IgD-negative memory B cell (primary cell): Measurements from ENCODE around the gene CFAP74. TPM values are rescaled to one million over a fixed set of nuclear protein-coding genes. Genes with fewer than 3 reads are reported as not detected.

Source experiments
- H3K27ac Mint-ChIP-seq, 3 donors: one replicate each; pipeline ENCODE4 v1.8.0; 2020 to 2022; ENCODE audit warnings: mild to moderate bottlenecking in 3 of 3, mixed read lengths in 3 of 3, moderate library complexity in 1 of 3
- H3K27me3 Mint-ChIP-seq: one replicate; pipeline ENCODE4 v1.8.0; 2021; ENCODE audit warnings: mixed read lengths
- H3K36me3 Mint-ChIP-seq: one replicate; pipeline ENCODE4 v1.8.0; 2020; ENCODE audit warnings: mild to moderate bottlenecking, mixed read lengths
- H3K4me1 Mint-ChIP-seq, 3 donors: one replicate each; pipeline ENCODE4 v1.8.0; 2020 to 2022; ENCODE audit warnings: mixed read lengths in 3 of 3, mild to moderate bottlenecking in 1 of 3
- H3K4me3 Mint-ChIP-seq, 4 donors: one replicate each; pipeline ENCODE4 v1.8.0; 2020 to 2022; ENCODE audit warnings: mild to moderate bottlenecking in 4 of 4, mixed read lengths in 4 of 4, moderate library complexity in 3 of 4
- H3K9me3 Mint-ChIP-seq, 3 donors: one replicate each; pipeline ENCODE4 v1.8.0; 2020 to 2021; ENCODE audit warnings: mixed read lengths in 3 of 3, mild to moderate bottlenecking in 1 of 3
- polyA plus RNA-seq: library from polyadenylated mRNA; unstranded; fragments of 300-500 nt; fragmentation: Illumina TruSeq; gene quantifications from one replicate; pipeline ENCODE4 v1.2.3, GENCODE V29; 2021

CFAP74 gene
- polyA plus RNA-seq, 1 donor from 2014 or later = not detected

DNA sequence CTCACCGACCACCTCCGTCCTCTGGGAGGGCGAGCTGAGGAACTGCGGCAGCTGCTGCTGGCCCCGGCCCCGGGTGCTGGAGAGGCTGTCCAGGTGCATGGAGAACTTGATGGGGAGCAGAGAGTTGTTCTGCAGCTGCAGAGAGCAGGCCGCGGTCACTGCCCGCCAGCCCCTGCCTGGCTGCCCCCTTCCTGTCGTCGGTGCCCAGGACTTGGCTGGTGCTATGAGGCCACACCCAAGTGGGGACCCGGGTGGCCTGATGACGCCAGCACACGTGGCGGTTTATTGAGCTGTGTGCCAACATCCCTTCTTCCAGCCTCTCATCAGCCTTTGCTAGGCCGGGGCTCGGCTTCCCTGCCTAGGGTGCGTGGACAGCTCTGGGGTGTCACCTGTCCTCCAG is 79.2 kb downstream of the CFAP74 start:
- Mint-ChIP-seq H3K27ac (no peak overlapping the region), H3K36me3 (no peaks in the 10 kb centered on the region), H3K4me3 (no peak overlapping the region), H3K9me3 (no peaks in the 10 kb centered on the region), H3K4me1 (no peaks in the 10 kb centered on the region), H3K27me3 (peaks cover 2% of the 10 kb centered on the region)

DNA sequence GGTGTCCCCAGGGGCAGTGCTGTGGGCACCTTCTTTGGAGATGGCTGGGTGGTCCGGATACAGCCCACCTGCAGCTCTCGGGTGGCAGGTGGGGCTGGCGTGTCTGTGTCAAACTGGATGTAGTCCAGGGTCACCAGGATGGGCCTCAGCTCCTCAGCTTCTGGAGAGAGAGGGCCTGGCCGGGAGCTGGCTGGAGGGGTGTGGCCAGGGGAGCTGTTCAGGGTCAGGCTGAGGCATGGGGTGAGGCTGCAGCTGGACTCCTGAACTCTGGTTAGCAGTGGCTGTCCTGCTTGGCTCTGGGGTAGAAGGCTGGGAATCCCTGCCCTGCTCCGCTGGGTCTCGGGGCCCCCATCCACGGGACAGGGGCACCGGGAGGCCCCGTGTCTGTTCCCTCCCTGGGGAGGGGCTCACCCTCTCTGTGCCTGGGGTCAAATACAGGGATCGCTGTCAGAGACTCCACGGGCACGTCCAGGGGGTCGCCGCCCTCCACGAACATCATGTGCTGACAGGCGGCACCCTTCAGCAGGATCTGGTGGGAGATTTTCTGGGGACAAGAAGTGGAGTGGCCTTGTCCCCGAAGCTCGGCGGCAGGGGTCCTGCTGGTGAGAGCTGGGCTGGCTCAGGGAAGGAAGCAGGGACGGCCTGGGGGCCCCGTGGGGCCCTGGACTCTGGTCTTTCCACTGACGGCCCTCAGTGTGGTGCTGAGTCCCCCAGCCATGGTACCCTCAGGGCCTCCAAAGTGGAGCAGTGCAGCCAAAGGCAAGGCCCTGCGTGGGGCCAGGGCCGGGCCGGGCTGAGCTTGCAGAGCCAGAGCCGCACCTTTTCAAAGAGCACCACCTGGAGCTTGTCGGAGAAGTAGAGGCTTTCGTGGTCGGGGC is 80.4 kb downstream of the CFAP74 start:
- Mint-ChIP-seq H3K36me3 (no peaks in the 10 kb centered on the region), H3K9me3 (no peaks in the 10 kb centered on the region), H3K27ac (no peak overlapping the region), H3K4me1 (no peaks in the 10 kb centered on the region), H3K4me3 (no peak overlapping the region), H3K27me3 (peaks cover 2% of the 10 kb centered on the region)

DNA sequence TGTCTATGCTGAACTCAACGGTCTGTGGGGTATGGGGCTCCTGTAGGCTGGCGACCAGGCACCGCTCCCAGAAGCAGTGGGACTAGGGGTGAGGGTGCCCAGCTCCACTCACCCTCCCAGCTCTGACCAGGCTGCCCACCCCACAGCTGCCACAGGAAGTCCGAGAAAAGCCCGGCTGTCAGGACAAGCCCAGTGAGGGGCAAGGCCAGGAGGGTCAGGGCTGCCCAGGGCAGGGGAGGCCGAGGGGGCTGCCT is 81.0 kb downstream of the CFAP74 start:
- no peaks in the 10 kb centered on the region for H3K4me1 Mint-ChIP-seq
- H3K27ac Mint-ChIP-seq = no peak overlapping the region
- no peaks in the 10 kb centered on the region for H3K36me3 Mint-ChIP-seq
- no peak overlapping the region for H3K4me3 Mint-ChIP-seq
- no peaks in the 10 kb centered on the region for H3K9me3 Mint-ChIP-seq
- H3K27me3 Mint-ChIP-seq = peaks cover 2% of the 10 kb centered on the region

DNA sequence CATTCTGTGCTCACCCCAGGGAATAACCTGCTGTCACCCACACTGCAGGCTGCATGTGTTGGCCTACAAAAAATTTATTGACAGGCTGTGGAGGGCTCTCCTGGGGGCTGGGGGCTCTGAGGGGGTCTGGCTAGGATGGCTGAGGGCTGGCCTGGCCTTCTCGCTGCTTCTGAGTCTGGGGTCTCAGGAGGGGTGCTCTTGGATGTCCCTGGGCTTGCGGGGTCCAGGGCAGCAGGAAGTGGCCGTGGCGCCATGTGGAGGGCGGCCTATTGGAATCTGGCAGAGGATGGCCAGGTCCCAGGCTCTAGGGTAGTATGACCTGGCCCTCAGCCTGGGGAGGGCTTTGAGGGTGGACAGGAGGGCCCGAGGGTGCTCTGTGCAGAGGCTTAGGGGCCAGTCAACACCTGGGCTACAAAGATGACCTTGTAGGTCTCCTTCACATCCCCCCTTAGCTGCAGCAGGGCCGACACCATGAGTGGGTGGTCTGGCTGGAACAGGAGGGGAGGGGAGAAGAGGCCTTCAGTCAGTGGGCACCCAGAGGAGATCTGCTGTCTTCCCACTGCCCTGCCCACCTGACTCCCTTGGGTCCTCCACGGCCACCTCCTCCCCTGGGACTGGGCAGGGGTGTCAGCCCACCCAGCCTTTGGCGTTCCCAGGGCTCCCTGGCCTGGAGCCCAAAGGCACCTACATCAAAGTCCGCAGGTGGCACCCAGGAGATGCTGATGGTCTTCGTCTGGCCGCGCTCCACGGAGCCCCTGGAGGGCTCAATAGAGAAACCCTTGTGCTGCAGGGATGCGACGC is 81.5 kb downstream of the CFAP74 start:
- Mint-ChIP-seq H3K9me3 (no peaks in the 10 kb centered on the region), H3K36me3 (no peaks in the 10 kb centered on the region), H3K27ac (no peak overlapping the region), H3K4me3 (no peak overlapping the region), H3K4me1 (no peaks in the 10 kb centered on the region), H3K27me3 (peaks cover 2% of the 10 kb centered on the region)

DNA sequence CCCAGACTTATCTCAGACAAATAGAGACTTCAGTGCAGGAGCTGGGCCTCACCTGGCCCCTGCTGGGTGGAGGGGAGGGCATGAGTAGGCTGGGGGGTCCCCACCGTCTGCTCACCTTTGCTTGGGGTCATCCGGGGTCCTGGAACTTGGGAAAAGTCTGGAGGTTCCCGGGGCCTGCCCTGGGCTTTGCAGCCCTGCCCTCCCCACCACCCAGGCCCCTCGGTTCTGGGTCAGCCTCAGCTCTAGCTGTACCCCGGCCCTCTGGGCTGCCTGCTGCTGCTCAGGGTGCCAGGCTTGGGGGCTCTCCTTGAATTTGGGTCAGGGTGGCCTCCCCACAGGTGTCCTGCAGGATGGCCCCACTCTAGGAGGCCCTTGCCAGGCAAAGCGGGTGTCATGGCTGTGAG is 82.1 kb downstream of the CFAP74 start:
- Mint-ChIP-seq H3K36me3 (no peaks in the 10 kb centered on the region), H3K27me3 (peaks cover 2% of the 10 kb centered on the region), H3K4me3 (no peak overlapping the region), H3K27ac (no peak overlapping the region), H3K9me3 (no peaks in the 10 kb centered on the region), H3K4me1 (no peaks in the 10 kb centered on the region)

DNA sequence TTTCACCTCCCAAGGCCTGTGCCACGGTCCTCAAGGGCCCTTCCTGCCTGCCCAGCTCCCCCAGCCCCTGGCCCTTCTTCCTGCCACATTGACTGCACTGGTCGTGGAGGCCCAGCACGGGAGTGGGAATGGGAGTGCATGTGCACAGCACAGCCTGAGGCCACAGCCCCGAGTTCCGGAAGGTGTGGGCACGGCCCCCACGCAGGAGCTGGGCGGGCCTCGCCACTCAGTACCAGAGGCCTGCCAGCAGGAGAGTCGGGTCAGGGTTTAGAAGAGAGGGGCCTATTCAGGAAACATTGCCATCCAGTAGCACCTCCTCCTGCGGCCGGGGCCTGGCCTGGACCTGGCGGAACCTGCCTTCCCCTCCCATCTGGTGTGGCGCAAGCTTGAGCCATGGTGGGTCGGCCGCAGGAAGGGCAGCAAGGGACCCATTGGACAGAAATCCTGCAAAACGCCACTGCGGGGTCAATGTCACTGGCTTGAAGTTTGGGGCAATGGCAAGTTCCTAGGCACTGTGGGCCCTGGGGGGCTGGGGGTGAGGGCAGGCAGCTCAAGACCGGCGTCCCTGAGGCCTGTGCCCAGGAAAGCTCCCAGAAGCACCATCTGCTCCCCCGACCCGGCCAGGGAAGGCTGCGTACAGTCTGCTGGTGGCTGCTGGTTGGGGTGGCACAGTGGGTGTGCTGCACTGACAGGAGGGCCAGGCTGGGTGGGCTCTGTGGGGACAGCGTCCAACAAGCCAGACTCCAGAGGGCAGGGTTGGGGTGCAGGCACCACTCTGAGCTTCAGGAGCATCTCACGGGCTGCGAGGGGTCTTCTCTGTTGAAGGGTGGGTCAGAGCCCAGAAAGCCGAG is 82.8 kb downstream of the CFAP74 start:
- H3K9me3 Mint-ChIP-seq = no peaks in the 10 kb centered on the region
- H3K27ac Mint-ChIP-seq = peak overlapping the region in 2 of 3 donors; percentile 16 to 25
- no peaks in the 10 kb centered on the region for H3K36me3 Mint-ChIP-seq
- H3K4me3 Mint-ChIP-seq = no peak overlapping the region
- H3K27me3 Mint-ChIP-seq = no peaks in the 10 kb centered on the region
- H3K4me1 Mint-ChIP-seq = no peaks in the 10 kb centered on the region

DNA sequence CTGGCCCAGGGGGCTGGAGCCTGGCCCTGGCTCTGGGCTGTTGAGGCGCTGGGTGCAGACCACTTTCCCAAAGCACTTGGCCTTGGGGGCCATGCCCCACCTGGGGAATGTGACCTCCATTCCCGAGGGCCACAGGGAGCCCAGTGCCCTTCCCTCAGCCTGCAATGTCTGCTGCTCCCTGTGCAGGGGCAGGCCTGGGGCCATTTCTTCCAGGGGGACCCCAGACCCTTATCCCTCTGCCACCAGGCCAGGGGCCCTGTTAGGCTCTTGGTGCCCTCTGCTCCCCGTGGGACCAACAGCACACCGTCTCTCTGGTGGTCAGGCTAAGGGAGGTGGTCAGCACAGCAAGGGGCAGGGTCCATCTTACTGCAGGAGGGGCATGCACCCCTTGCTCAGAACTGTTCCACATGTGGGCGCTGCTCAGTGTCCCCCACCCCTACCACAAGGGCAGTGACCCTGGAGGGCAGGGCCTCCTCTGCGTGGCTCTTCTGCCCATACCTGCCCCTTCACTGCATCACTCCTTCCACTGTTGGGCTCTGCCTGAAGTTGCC is 83.5 kb downstream of the CFAP74 start:
- Mint-ChIP-seq H3K27ac (no peak overlapping the region), H3K9me3 (no peaks in the 10 kb centered on the region), H3K4me3 (peak overlapping the region in 2 of 4 donors; percentile 78 to 88), H3K36me3 (no peaks in the 10 kb centered on the region), H3K4me1 (no peaks in the 10 kb centered on the region), H3K27me3 (no peaks in the 10 kb centered on the region)

DNA sequence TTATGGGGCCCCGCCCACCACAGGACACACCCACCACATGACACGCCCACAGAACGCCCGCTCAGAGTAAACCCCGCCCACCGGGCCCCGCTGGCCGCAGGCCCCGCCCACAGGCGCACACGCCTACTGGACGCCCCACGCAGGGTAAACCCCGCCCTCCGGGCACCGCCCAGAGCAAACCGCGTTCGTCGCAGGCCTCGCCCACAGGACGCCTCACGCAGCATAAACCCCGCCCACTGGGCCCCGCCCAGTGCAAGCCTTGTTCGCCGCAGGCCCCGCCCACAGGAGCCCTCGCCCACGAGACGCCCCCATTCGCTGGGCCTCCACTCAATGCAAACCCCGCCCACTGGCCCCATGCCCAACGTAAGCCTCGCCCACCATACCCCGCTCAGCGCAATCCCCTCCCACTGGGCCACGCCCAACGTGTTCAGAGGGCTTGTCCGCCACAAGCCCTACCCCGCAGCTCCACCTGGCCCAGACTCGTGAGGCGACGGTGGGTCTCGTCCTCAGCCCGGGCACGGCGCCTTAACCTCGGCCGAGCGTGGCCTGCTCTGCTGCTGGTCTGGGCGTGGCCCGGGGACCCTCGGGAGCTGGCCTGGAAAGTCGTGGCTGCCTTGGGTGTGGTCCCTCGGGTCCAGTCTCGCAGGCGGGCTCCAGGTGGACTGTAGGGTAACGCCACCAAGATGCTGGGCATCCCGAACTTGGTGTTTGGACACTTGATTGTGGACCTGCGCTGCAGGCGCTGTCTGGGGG is 84.1 kb downstream of the CFAP74 start:
- Mint-ChIP-seq H3K9me3 (no peaks in the 10 kb centered on the region), H3K4me3 (peak overlapping the region; percentile 42 to 88 (median 82)), H3K27ac (peak overlapping the region in 2 of 3 donors; percentile 59 to 82)

DNA sequence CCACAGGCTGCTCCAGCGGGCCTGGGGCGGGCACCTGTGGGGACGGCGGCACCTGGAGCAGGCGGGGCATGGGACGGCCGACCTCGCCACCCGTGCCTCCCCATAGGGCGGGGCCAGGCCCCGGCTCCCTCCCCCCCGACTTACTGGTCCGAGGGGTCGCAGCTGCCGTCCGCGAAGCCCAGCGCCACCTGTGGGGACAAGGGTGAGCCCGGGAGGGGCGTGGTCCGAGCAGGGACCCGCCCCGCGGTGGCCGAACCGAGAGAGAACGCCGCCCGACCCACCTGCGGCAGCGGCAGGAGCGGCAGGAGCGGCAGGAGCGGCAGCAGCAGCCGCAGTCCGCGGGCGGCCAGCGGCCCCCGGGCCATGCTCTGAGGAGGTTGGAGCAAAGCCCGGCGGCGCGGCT is 84.7 kb downstream of the CFAP74 start, which contains the start of gene TMEM52:
TSS of gene TMEM52 (minus strand) at position 379 of the 403 bp plus-strand sequence. CDS start at position 365, 14 bp downstream.
- Mint-ChIP-seq H3K27me3 (no peaks in the 10 kb centered on the region), H3K4me3 (peak within 1 kb of the TSS; percentile 65 to 88 (median 82)), H3K4me1 (no peaks in the 10 kb centered on the region), H3K36me3 (no peaks in the 10 kb centered on the region), H3K9me3 (no peaks in the 10 kb centered on the region), H3K27ac (peak within 1 kb of the TSS in 2 of 3 donors; percentile 59 to 82)

More for the DNA sequence above, 84.1 kb downstream of the CFAP74 start:
- H3K36me3 Mint-ChIP-seq = no peaks in the 10 kb centered on the region
- H3K27me3 Mint-ChIP-seq = no peaks in the 10 kb centered on the region
- H3K4me1 Mint-ChIP-seq = no peaks in the 10 kb centered on the region

DNA sequence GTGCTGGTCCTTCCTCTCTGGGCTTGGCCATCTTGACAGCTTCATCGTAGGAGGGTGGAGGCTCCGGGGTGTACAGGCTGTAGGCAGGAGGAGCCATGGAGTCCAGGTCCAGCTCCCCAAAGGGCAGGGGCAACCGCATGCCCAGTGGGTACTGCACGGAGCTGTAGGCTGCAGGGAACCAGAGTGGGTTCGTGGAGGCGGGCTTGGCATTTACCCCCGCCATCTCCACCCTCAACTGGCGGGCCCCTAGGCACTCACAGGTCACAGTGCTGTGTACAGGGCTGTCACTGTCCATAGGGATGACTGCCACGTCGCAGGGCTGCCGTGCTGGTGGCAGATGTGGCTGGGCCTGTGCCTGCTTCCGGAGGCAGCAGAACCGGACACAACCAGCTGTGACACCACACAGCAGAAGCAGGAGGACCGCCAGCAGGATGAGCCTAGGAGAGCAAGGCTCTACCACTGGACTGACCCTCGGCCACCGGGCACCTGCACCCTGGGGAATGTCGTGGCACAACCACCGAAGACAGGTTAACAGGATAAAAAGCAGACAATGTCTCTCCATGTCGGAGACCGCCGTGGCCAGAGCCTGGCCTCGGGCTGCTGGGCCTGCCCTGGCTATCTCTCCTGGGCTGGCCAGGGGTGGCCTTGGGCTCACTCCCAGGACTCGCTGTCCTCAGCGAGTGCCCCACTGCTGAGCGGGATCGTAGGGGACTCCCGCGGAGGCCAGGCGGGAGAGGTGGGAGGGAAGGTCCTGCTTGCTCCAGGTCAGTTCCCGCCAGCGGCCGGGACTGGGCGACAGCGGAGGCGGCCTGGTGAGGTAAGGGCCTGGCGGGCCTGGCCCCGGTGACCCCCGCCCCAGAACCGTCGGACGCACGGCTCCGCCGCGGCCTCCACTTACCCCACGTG is 85.3 kb downstream of the CFAP74 start:
- no peaks in the 10 kb centered on the region for H3K27me3 Mint-ChIP-seq
- H3K4me1 Mint-ChIP-seq = no peaks in the 10 kb centered on the region
- peak overlapping the region in 3 of 4 donors; percentile 50 to 65 (median 65) for H3K4me3 Mint-ChIP-seq
- peaks cover 3% of the 10 kb centered on the region for H3K36me3 Mint-ChIP-seq
- no peaks in the 10 kb centered on the region for H3K9me3 Mint-ChIP-seq
- H3K27ac Mint-ChIP-seq = no peak overlapping the region

DNA sequence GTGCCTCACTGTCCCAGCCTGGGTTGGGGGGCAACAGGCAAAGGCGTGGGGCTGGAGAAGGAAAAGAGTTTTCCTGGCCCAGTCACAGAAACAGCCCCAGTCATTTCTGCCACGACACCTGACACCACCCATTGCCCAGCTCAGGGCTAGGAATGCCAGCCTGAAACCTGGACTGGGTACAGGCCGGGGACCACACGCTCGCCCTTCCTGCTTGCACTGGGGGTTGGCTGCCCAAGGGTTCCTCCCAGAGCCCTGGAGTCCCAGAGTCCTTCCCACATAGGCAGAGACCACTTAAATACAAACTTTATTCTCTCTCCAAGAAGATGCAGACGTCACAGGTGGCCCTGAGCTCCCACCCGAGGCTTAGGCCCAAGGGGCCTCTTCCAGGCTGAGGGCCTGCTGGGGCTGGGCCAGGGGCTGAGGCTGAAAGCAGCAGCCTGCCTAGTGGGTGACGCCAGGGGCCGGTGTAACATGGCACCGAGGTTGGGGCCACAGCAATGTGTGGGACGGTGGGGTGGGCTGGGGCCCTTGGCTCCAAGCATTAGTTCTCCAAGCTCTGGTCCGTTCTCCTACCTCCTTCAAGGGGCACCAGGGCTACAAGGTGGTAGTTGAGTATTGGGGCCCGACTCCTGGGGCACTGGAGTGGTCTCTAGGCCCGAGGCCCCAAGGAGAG is 86.1 kb downstream of the CFAP74 start:
- H3K4me3 Mint-ChIP-seq = peak overlapping the region in 3 of 4 donors; percentile 34 to 72 (median 65)
- no peak overlapping the region for H3K27ac Mint-ChIP-seq
- H3K9me3 Mint-ChIP-seq = no peaks in the 10 kb centered on the region
- peaks cover 0 to under 1% (median 0%) of the 10 kb centered on the region in 3 donors for H3K4me1 Mint-ChIP-seq
- peaks cover 3% of the 10 kb centered on the region for H3K36me3 Mint-ChIP-seq
- H3K27me3 Mint-ChIP-seq = no peaks in the 10 kb centered on the region

DNA sequence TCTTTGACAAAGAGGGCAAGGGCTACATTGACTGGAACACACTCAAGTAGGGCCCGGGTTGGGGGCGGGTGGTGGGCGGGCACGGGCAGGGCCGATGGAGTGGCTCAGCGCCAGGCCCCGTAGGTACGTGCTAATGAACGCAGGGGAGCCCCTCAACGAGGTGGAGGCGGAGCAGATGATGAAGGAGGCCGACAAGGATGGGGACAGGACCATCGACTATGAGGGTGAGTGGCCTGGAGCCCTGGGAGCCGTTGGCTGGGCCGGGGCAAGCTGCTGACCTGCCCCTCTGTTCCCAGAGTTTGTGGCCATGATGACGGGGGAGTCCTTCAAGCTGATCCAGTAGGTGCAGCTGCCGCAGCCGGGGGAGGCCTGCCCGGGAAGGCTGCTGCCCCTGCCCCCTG is 86.7 kb downstream of the CFAP74 start:
- peaks cover 0 to 2% (median 0%) of the 10 kb centered on the region in 3 donors for H3K4me1 Mint-ChIP-seq
- peaks cover 3% of the 10 kb centered on the region for H3K36me3 Mint-ChIP-seq
- H3K27ac Mint-ChIP-seq = no peak overlapping the region
- no peaks in the 10 kb centered on the region for H3K9me3 Mint-ChIP-seq
- H3K4me3 Mint-ChIP-seq = no peak overlapping the region
- H3K27me3 Mint-ChIP-seq = no peaks in the 10 kb centered on the region
